ENCODE measurements around the gene ARHGEF1.
A peak's percentile ranks its signal among the peaks of the same experiment; 100 is the strongest.

ARHGEF1 gene

DNA sequence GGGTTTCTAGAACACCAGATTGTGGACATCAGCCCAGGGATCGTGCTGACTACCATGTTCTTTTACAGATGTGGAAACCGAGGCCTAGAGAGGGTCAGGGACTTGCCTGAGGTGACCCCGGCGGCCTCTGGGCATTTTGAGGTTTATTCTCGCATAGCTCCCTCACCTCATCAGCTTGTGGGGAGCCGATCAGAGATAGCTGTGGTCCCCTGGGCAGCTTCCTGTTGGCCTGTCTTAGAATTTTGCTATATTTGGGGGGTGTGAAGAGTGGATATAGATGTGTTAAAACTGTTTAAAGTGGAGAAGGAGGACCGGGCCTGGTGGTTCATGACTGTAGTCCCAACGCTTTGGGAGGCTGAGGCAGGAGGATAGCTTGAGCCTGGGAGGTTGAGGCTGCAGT lies 6.9 kb downstream of the ARHGEF1 start:
- ChIA-PET POLR2A (interaction anchor here (0.6 kb wide), 1 partner anchor 21 kb away, joined by 3 read pairs; no protein-coding TSS in a partner anchor), CTCF (no interaction called here)
- no peak overlapping the region for H3K4me3 ChIP-seq (ENCODE audit: low read depth, low read length)
- TF ChIP-seq, protein P1, sequence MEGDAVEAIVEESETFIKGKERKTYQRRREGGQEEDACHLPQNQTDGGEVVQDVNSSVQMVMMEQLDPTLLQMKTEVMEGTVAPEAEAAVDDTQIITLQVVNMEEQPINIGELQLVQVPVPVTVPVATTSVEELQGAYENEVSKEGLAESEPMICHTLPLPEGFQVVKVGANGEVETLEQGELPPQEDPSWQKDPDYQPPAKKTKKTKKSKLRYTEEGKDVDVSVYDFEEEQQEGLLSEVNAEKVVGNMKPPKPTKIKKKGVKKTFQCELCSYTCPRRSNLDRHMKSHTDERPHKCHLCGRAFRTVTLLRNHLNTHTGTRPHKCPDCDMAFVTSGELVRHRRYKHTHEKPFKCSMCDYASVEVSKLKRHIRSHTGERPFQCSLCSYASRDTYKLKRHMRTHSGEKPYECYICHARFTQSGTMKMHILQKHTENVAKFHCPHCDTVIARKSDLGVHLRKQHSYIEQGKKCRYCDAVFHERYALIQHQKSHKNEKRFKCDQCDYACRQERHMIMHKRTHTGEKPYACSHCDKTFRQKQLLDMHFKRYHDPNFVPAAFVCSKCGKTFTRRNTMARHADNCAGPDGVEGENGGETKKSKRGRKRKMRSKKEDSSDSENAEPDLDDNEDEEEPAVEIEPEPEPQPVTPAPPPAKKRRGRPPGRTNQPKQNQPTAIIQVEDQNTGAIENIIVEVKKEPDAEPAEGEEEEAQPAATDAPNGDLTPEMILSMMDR (IDR thresholded peaks at IDR 0.05; ENCODE audit: insufficient read depth, low read length, missing control alignments) = no peak
- no peak for DNase-seq (ENCODE audit: low read depth, low spot score)

DNA sequence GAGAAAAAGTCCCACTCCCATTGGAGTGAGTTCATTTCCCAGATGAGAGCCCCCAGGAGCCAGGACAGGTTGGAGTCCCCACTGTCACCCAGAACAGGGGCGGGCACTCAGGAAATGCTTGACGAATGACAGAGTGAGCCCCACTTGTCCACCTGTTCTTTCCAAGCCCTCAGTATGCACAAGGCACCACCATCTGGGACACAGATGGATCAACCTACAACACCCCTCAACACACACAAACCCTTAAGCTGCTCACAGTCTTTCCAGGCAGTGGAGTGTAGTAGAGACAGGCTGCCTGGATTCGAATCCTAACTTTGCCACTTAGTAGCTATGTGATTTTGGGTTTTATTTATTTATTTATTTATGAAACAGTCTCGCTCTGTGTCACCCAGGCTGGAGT lies 8.0 kb downstream of the ARHGEF1 start:
- POLR2A ChIA-PET = no interaction called here
- DNase-seq (ENCODE audit: low read depth, low spot score) = no peak
- TF ChIP-seq, protein P1 (IDR thresholded peaks at IDR 0.05; ENCODE audit: insufficient read depth, low read length, missing control alignments) = no peak
- CTCF ChIA-PET = interaction anchor here (1.0 kb wide), 1 partner anchor 60 kb away, joined by 4 read pairs; no protein-coding TSS in a partner anchor
- no peak overlapping the region for H3K4me3 ChIP-seq (ENCODE audit: low read depth, low read length)

GRCh38 chr19:41892173-41892902 lies 9.4 kb downstream of the ARHGEF1 start:
- CTCF ChIA-PET = no interaction called here
- TF ChIP-seq, protein P1 (IDR thresholded peaks at IDR 0.05; ENCODE audit: insufficient read depth, low read length, missing control alignments) = no peak
- POLR2A ChIA-PET = no interaction called here
- no peak for DNase-seq (ENCODE audit: low read depth, low spot score)
- H3K4me3 ChIP-seq (ENCODE audit: low read depth, low read length) = no peak overlapping the region

DNA sequence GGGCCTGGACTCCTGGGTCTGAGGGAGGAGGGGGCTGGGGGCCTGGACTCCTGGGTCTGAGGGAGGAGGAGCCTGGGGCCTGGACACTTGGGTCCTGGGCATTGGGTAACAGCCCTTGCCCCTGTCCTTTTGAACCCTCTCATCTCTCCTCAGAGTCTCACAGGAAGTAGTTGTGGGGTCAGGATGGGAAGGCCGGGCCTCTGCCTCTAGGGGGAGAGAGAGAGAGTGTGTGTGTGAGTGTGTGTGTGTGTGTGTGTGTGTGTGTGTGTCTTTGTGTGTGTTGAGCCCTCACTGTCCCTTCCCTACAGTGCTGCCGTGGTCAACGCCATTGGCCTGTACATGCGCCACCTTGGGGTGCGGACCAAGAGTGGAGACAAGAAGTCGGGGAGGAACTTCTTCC lies 10.9 kb downstream of the ARHGEF1 start:
- CTCF ChIA-PET = no interaction called here
- H3K4me3 ChIP-seq (ENCODE audit: low read depth, low read length) = no peak overlapping the region
- TF ChIP-seq, protein P1 (IDR thresholded peaks at IDR 0.05; ENCODE audit: insufficient read depth, low read length, missing control alignments) = peak; percentile 8
- no peak for DNase-seq (ENCODE audit: low read depth, low spot score)
- POLR2A ChIA-PET = no interaction called here

GRCh38 chr19:41894350-41894749 lies 11.4 kb downstream of the ARHGEF1 start:
- ChIA-PET CTCF (no interaction called here), POLR2A (no interaction called here)
- TF ChIP-seq, protein P1 (IDR thresholded peaks at IDR 0.05; ENCODE audit: insufficient read depth, low read length, missing control alignments) = no peak
- no peak for DNase-seq (ENCODE audit: low read depth, low spot score)
- no peak overlapping the region for H3K4me3 ChIP-seq (ENCODE audit: low read depth, low read length)

GRCh38 chr19:41895745-41896580 lies 13.0 kb downstream of the ARHGEF1 start:
- CTCF ChIA-PET = interaction anchor here (1.5 kb wide), 1 partner anchor 62 kb away, joined by 3 read pairs; no protein-coding TSS in a partner anchor
- no peak overlapping the region for H3K4me3 ChIP-seq (ENCODE audit: low read depth, low read length)
- POLR2A ChIA-PET = no interaction called here
- no peak for DNase-seq (ENCODE audit: low read depth, low spot score)
- TF ChIP-seq, protein P1 (IDR thresholded peaks at IDR 0.05; ENCODE audit: insufficient read depth, low read length, missing control alignments) = peak; percentile 20
